Cortex of kidney (tissue), 1 donor: ENCODE results near the gene ANKRD52.
"Not testable (repeated sequence)": the region's sequence is repeated elsewhere in the genome, so short reads cannot be mapped to it uniquely, and the experiment has no call there.

Experiments used
- DNase-seq: peaks from one replicate; lab custom pipeline; 2025; lab: John Stamatoyannopoulos, UW

ANKRD52 gene

DNA sequence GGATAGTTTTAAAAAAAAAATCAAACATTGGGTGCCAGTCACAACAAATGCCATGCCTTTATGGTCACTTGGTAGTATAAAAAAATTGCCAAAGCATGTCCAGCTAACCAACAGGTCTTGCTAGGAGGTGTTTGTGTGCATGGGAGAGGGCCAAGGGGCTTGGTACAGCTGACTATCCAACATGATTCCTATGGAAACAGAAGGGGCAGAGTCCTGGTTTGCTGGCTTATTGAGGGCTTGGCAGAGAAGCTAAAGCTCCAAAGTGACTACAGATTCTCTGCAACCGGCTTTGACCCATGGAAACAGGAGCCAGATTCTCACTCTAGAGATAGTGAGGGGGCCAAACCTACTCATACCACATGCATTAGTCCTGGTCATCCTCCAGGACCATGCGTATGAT is 14.3 kb upstream of the ANKRD52 start:
- DNase-seq, result not testable (repeated sequence)

DNA sequence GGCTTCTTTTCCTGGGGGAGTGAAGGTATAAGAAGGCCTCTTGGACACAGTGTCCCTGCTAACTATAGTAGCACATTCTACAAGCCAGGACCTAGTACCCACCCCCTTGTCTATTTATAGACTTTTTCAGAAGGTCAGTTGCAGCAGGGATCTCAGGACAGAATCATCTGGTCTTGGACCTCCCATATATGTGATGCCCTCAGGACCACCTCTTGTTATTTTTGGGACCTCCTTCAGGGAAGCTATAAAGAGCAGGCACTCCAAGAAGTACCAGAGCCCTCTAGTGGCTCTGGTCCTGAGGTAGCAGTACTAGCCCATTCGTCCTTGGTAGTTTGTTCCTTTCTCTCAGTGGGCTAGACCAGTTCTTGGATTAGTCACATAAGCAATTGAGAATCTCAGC is 12.8 kb upstream of the ANKRD52 start:
- no peak for DNase-seq

GRCh38 chr12:56267443-56268071 is 9.4 kb upstream of the ANKRD52 start:
- no peak for DNase-seq

DNA sequence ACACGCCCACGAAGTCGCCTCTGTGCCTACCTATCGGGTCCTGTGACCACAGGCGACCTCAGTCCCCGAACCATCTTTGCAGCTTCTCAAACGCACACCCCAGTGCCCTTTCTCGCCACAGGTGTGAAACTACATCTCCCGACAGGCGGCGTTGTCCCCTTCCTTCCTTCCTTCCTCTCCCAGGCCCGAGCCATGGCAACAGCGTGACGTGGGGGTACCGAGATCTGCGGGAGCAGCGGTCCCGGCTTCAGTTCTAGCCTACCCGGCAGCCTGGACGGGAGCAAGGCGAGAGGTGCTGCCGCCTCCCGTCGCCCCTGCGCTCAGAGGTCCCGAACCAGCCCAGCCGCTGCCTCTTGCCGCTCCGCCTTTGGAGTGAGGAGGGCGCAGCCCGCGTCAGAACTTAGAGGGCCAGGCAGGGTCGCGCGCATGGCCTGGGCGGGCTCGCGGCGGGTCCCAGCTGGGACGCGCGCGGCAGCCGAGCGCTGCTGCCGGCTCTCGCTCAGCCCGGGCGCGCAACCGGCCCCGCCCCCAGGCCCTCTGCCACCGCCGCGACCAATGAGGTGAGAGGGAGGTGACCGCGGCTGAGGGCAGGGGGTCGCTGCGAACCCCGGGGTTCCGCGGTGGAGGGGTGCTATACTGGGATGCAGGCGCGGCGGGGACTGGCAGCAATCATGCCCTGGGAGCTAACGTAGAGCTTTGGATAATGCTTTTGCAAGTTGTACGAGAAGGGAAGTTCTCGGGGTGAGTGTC is 8.7 kb upstream of the ANKRD52 start, which contains the start of gene COQ10A:
Gene COQ10A, plus strand, starts transcription at position 250 of the 750 bp plus-strand sequence. Its CDS starts 177 bp downstream, at position 427.
- DNase-seq, result no peak

DNA sequence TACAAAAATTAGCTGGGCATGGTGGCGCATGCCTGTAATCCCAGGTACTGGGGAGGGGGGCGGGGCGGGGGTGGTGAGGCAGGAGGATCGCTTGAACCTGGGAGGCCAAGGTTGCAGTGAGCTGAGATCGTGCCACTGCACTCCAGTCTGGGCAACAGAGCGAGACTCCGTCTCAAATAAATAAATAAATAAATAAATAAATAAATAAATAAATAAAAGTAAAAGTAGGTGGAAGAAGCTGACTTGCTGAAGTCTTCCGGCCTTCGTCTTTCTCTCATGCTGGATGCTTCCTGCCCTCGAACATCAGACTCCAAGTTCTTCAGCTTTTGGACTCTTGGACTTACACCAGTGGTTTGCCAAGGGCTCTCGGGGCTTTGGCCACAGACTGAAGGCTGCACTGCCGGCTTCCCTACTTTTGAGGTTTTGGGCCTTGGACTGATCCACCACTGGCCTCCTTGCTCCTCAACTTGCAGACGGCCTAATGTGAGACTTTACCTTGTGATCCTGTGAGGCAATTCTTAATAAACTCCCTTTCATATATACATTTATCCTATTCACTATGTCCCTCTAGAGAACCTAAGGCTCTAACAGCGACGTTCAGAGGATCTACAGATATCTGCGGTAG is 8.0 kb upstream of the ANKRD52 start:
- not testable (repeated sequence) for DNase-seq

- not testable (repeated sequence) for DNase-seq
Measured at GRCh38 chr12:56262955-56263354, 4.8 kb upstream of the ANKRD52 start.

- DNase-seq, result no peak
Measured at GRCh38 chr12:56261503-56262232, 3.5 kb upstream of the ANKRD52 start.

- no peak for DNase-seq
Measured at GRCh38 chr12:56260921-56261320, 2.7 kb upstream of the ANKRD52 start.

DNA sequence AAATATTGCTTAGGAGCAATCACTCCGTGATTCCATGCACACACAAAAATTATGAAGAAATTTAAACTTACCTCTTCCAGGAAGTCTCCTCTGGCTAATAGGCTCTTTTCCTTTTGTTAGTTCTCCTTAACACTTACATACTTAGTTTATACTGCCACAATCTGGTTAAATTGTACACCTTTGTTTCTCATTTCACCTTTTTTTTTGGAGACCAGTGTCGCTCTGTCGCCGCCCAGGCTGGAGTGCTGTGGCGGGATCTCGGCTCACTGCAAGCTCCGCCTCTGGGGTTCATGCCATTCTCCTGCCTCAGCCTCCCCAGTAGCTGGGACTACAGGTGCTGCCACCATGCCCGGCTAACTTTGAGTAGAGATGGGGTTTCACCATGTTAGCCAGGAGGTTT is 2.2 kb upstream of the ANKRD52 start:
- no peak for DNase-seq

DNA sequence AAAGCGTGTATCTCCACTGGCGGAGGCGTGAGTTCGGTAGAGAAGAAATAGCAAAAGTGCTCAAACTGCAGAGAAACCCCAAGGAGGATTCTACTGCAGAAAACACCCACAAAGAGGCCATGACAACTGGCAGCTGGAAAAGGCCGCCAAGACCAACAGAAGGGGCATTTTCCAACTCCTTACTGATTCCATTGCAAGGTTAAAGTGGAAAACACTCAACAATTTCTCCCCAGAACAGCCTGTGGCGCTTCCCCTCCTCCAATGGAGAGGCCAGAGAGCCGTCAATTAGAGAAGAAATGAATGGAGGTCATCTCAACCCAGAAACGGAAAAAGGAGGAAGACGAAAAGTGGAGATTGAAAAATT is 618 bp upstream of the ANKRD52 start:
- DNase-seq, result no peak

GRCh38 chr12:56257491-56258067 is 605 bp downstream of the ANKRD52 start:
- no peak for DNase-seq

DNA sequence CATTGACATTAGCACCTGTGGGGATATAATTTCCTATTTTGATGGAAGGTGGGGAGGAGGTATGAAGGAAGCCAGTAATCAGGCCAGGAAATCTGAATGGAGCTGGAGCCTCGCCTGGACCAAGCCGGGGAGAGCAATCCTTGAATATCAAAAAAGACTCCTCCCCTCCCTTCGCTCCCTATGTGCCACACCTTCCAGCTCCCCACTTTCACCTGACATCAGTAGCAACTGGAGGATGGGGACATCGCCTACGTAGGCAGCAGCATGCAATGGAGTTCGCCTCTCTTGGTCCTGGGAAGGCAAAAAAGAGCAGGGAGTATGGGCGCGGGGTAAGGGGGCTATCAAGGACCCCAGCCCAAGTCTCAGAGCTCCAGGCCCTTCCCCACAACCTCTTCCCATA is 1.1 kb downstream of the ANKRD52 start:
- no peak for DNase-seq

GRCh38 chr12:56256326-56256960 is 1.7 kb downstream of the ANKRD52 start:
- no peak for DNase-seq

DNA sequence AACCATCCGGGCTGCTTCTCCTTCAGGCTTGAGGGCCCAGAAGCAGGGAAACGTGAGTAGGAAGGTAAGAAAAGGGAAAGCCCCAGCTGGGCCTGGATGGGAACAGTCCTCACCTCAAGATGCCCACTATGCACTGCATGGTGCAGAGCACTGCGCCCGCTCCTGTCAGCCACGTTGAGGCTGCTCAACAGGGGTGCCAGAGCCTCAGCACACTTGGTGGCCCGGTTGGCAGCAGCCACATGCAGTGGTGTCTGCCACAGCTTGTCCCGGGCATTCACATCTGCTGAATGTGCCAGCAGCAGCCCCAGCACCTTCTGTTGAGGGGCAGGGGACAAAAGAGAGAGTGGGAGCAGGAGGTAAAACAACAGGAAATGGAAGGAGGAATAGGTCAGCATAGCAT is 2.5 kb downstream of the ANKRD52 start:
- DNase-seq, result no peak

DNA sequence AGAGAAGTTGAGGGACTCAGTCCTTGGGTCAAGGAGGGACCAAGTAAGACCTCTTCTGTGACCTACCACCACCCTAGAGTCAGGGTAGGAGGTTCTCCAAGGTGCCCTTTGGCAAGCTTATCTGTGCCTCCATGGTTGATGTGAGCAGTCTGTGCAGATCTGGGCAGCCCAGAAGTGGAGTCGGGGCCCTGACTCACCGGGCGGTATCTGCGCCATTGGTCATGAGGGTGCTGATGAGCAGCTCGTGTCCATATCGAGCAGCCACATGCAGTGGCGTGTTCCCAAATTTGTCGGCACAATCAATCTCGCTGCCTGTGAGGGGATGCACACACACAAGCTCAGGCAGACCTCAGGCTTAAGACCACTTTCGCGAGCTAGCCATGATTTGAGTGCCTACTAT is 5.1 kb downstream of the ANKRD52 start:
- DNase-seq, result no peak

- no peak for DNase-seq
Measured at GRCh38 chr12:56252649-56253048, 5.5 kb downstream of the ANKRD52 start.

DNA sequence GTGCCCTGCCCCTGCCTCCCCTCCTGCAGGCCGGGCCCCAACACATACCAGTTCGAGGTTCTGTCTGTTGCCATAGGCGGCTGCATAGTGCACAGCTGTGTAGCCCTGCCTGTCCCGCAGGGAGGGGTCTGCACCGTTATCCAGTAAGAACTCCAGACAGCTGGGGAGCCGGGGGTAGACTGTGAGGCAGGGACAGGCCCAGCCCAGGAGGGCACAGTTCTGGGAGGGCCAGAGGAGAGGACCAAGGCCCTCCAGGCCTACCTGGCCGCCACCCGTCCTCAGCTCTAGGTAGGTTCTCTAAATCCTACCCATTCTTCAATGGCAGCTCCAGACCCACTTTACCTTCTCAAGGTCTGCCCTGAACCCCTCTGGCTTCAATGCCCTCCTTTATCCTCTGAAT is 9.5 kb downstream of the ANKRD52 start:
- DNase-seq, result no peak

GRCh38 chr12:56247923-56248322 is 10.3 kb downstream of the ANKRD52 start:
- DNase-seq, result no peak

GRCh38 chr12:56244494-56244893 is 13.7 kb downstream of the ANKRD52 start:
- DNase-seq, result no peak

DNA sequence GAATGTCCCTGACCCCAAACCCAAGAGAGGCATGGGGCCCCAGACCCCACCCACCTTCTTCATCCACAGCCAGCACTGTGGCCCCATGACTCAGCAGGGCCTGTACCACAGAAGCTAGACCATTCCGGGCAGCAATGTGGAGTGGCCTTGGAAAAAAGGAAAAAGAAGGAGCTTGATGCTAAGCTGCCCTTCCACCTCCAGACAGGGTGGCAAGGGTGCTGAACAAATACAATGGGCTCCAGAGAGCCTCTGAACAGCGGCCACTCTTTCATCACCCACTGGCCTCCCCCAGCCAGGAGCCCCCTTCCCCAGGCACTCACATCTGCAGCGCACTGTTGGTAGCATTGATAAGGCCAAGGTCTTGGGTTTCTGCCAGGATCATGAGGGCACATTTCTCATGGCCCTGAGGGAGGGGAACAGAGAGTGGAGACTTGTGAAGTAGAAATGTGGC is 14.4 kb downstream of the ANKRD52 start:
- DNase-seq, result no peak

DNA sequence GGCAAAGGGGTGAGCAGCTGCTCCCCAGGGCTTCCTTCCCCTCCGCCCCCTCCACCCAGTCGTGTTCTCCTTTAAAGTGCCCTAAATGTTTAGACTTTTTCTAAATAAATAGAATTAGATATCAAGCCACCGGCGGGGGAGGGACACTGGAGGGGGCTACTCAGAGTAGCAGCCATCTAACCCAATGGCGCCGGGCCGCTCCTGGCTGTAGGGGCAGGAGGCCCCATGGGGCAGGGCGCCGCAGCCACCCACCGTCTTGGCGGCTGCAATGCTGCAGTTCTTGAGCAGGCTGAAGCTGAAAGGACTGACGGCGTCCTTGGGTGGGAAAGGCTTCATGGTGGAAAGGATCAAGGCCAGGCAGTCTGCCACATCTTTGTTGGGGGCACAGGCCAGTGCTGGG is 15.2 kb downstream of the ANKRD52 start:
- no peak for DNase-seq
